ENCODE data around the gene KPNB1.

DNA sequence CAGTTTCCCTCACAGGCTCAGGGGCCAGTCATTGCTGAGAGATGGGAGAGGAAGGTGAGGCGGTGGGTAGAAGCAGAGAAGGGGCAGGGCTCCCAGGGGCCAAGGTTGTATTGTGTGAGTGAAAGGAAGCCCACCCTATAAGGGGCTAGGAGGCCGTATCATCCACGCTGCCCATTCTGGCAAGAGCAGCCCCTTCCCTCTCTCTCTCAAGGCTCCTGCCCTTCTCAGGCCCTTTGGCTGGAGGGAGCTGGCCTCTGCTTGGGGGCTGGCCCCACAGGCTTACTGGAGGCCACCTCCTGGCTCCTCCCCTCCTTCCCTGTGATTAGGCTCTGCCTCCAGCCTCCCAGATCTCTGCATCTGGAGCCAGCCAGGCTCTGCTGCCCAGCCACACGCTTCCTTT is 51.9 kb downstream of the KPNB1 start:
- no peak for TF ChIP-seq CTCF (IDR thresholded peaks at IDR 0.05)
- no peak for TF ChIP-seq POLR2A (IDR thresholded peaks at IDR 0.05)

Data from ovary (tissue), 3 donors.